ENCODE results near the gene IFITM5.
"Not testable (repeated sequence)": the region's sequence is repeated elsewhere in the genome, so short reads cannot be mapped to it uniquely, and the experiment has no call there.

Gene IFITM5

DNA sequence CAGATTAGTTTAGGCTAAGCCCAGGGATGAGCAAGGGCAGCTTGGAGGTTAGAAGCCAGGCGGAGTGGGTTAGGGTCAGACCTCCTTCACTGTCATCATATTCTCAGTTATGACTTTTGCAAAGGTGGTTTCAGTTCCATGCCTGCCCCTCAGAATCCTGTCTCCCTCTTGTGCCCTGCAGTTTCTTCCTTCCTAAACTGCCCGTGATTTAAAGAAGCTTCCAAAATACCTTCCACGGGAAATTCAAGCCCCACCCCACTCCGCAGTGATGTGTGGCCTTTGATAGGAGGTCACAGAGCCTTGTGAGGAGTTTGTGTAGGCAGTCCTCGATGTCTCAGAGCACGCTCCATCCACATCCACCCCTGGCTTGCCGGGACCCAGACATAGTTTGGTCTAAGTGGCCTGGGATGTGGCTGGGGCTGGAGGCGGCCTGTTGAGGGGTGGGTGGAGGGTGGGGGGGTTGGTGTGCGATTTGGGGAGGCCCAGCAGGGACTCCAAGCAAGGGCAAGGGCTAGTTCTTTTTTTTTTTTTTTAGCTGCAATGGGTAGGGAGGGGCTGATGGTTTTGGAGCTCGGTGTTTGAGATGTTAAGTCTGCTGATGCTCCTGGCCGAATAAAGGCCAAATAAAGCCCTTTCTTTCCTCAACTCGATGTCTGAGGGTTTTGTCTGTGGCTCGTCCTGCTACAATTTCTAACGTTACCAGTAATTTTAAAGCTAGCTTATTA, 12.9 kb upstream of the IFITM5 start:
- no peak for DNase-seq (ENCODE audit: low read depth in 3 of 3)

DNA sequence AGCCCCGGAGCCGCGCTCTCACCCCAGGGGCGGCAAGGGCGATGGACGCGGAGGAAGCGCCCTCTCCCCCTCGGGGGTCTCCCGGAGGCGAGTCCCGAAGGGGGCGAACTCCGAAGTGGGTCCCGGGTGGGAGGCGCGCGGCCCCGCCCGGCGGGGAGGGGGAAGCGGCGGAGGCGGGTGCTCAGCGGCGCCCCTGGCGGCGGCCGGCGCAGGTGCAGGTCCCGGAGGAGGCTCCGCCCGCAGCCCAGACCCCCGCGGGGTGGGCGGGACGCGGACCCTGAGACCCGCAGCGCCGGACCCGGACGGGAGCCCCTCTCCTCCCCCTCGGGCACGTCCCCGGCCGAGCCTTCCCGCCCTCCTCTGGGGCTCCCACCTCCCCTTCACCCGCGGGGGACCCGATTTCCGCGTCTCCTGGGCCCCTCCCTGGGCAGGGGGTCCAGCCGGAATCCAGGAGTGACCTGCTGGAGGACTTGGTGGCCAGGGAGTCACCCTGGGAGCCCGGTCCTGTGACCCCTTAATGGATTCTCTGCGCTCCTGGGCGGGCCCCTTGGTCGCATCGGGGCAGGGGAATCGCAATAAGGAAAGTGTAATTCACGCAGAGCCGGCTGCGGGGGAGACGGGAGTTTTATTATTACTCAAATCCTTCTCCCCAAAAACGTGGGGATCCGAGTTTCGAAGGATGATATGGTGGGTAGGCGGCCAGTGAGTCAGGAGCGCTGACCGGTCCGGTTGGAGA, 11.9 kb upstream of the IFITM5 start:
- not testable (repeated sequence) for DNase-seq (ENCODE audit: low read depth in 3 of 3)

DNA sequence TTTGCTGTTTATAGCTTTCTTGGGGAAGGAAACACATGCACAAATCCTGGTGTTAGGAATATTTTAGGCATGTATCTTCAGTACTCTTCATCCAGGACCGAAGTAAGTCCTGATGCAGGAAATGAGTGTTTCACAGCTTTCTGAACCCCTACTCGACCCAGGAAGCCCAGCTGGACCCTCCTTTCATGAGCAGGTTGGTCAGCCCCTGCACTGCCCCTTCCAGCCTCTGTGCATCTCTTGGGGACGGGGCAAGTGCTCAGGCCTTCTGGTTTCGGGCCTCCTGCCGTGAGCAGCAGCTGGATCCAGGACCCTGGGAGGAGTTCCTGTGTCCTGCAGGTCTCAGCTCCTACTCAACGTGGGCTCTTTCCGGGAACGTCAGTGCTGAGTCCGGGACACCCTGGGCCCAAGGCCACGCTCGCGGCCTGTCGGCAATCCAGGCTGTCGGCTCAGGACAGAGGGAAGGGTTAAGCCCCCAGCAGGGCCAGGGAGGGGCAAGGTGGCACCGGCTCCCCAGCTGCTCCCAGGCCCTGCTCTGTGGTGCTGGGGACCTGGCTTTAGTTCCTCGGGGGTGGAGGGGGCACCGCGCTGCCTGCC, 10.8 kb upstream of the IFITM5 start:
- DNase-seq (ENCODE audit: low read depth in 3 of 3): not testable (repeated sequence)

DNA sequence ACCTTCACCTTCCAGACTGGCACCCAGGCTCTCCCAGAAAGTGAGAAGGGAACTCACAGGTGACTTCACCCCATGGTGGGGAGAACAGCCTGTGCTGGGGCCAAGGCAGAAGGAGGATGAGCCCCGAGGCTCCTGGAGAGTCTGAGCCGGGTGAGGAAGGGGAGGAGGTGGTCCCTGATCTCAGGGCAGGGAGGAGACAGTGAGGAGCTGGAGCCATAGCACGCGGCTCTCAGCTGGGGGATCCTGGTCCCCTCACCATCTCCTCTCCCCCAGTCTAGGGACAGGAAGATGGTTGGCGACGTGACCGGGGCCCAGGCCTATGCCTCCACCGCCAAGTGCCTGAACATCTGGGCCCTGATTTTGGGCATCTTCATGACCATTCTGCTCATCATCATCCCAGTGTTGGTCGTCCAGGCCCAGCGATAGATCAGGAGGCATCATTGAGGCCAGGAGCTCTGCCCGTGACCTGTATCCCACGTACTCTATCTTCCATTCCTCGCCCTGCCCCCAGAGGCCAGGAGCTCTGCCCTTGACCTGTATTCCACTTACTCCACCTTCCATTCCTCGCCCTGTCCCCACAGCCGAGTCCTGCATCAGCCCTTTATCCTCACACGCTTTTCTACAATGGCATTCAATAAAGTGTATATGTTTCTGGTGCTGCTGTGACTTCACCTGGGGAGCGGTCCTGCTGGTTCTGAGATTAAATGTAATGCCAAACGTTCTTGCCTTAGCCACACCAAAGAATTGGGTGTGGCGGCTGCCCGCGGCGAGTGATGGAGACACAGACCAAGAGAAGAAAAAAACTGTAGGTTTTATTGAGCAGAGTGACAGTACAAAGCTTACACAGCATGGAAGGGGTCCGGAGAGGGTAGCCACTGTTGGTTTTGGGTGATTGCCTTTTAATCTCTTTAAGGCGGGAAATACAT, 9.7 kb upstream of the IFITM5 start:
- DNase-seq (ENCODE audit: low read depth in 3 of 3): not testable (repeated sequence)

DNA sequence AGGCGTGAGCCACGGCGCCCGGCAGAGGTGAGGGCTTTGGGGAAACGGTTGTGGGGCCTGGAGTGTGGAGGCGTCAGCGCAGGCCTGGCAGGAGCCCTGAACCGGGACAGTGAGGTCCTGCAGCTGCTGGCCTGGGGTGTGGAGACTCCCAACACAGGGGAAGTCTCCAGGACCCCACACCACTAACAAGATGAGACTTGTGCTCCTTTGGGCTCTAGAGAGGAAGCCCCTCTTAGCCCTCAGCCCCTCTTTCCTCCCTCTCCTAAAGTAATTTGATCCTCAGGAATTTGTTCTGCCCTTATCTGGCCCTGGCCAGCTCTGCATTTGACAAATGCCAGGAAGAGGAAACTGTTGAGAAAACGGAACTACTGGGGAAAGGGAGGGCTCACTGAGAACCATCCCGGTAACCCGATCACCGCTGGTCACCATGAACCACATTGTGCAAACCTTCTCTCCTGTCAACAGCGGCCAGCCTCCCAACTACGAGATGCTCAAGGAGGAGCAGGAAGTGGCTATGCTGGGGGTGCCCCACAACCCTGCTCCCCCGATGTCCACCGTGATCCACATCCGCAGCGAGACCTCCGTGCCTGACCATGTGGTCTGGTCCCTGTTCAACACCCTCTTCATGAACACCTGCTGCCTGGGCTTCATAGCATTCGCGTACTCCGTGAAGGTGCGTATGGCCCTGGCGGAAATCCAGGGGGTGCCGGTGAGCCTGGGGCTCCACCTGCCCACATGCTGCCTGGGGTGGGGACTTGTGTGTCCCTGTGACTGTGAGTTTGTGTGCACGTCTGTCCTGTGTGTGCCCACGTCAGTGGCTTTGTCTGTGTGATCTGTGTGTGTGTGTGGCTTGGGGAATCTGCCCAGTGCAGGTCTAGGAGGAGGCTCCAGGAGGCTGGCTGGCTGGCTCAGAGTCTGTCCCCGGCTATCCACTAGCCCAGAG, 8.7 kb upstream of the IFITM5 start, which contains the start of gene IFITM2:
Gene IFITM2, plus strand, starts transcription at position 51 of the 943 bp plus-strand sequence. Its CDS starts 377 bp downstream, at position 428.
- DNase-seq (ENCODE audit: low read depth in 3 of 3): not testable (repeated sequence)

DNA sequence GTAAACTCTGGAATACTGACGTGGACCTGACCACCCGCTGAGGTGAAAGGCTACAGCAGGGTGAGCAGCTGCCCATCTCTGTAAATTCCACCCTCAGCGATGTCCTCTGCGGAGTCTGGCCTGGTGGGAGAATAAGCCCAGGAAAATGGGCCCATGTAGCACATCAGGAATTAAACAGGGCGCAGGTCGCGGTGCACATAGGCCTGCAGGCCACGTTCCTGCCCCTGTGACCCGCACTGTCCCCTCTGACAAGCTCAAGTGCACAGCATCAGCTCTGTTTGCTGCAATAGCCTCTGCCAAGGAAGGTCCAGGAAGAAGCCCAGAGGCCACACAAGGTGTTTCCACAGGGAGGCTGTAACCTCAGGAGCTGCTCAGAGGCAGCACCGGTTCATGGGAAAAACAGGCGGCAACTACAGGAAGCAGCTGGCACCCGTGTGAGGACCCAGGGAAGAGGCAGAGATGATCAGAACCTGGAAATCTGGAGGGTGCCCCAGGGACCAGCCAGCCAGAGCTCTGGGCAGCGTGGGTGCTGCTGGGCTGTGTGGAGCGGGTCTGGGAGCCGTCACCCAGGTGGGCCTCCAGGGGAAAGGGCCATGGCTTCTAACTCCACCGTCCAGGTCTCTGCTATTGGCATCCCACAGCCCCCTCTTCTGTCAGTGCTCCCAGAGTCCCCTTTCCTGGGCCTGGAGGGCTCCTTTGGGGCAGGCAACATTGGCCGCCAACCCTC, 7.5 kb upstream of the IFITM5 start:
- no peak for DNase-seq (ENCODE audit: low read depth in 3 of 3)

DNA sequence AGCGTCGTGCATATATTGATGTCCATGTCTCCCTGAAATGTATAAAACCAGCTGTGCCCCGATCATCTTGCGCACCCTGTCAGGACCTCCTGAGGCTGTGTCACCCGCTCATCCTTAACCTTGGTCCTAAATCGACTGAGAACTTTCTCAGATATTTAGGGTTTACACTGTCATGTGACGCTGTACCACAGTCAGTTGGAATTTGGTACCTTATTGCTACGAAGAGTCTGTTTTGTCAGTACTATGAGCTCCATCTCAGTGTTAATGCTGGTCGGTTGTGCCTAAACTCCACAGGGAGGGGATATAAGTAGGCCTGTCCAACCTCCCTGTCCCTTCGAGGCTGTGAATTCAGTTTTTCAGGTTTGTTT, 6.5 kb upstream of the IFITM5 start:
- DNase-seq (ENCODE audit: low read depth in 3 of 3): no peak

DNA sequence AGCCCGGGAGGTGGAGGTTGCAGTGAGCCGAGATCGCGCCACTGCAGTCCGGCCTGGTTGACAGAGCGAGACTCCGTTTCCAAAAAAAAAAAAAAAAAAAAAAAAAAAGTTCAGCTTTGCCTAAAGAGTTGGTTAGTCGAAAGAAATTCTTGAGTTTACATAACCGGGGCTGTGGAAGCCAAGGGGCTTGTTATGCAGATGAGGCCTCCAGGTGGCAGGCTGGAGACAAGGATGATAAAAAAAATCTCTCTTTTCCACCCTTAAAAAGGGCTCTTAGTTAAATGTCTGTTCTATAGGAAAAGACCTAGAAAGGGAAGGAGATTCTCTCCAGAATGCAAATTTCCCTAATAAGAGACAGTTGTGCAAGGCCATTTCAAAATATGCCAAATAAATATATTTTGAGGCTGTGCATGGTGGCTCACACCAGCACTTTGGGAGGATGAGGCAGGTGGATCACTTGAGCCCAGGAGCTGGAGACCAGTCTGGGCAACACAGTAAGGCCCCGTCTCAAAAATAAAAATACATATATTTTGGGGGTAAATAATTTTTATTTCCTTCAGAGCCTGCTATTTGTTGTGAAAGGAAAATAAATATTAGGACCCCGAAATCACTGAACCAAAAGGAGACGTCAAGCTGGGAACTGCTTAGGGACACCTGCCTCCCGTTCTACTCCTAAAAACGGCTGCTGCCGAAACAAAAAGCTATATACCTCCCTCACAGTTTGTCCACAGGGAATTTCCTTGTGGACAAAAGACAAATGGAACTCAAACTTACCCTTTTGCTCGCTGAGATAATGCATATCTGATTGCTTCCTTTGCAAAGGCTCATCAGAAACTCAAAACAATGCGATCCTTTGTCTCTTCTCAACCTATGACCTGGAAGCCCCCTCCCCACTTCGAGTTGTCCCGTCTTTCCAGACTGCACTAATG, 5.9 kb upstream of the IFITM5 start:
- DNase-seq (ENCODE audit: low read depth in 3 of 3): no peak

DNA sequence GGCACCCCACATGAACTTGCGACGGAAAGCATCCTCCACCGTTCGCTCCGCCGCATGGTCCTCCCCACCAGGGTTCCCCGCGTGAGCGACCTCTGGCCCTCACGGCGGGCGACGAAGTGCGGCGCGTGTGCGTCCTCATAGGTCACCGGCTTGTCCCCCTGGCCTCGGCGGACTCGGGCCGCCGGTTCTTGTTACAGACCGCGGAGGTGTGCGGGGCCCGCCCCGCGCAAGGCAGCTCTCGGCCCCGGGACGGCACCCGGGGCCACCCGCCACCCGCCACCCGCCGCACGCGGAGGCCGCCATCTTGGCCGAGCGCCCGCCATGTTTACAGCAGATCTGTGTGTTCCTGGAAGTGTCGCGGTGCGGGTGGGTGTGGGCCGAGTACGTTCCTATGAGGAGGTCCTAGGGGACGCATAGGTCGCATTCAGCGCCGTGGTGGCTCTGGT, 4.8 kb upstream of the IFITM5 start:
- DNase-seq (ENCODE audit: low read depth in 3 of 3): no peak

DNA sequence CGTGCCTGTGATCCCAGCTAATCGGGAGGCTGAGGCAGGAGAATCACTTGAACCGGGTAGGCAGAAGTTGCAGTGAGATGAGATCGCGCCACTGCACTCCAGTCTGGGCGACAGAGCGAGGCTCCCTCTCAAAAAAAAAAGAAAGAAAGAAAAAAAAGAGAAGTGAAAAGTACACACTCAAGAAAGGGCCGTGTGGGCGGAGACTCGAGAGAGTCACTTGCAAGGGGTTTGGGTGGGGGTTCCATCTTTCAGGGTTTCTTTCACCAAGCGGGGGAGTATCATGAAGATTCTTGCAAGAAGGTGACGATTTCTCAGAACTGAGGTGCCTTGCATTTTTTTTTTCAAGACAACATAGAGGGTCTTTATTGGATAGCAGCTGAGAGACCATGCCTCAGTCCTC, 4.0 kb upstream of the IFITM5 start:
- DNase-seq (ENCODE audit: low read depth in 3 of 3): no peak

DNA sequence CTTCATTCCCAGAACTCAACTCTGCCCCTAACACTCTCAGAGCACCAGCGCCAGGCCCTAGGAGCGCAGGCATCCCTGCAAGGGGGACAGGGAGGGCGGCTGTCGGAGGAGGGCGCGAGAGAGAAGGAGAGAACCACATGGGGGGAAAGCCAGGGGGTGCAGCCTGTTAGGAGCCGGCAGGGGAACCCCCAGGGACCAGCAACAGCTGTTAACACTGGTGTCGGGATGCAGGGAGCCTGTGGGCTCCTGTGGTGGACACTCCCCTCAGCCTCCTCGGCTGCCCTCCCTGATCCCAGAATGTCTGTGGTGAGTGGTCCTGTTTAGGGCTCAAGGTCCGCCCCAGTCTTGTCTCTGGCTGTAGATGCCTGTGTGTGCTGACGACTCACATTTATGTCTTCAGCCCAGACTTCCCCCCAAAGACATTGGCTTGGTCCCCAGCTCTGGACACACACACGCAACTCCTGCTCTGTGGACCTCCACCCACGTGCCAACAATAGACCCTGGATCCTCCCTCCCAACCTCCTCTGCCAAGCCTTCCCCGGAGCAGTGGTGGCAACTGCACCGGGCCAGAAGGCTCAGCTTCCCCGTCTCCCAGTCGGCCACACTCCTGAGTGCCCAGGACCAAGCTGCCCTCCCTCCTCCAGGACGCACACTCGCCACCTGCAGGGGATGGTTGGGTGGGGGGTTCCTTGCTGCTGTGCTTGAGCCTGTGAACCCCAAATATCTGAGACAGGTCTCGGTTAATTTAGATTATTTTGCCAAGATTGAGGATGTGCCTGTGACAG, 817 bp upstream of the IFITM5 start:
- DNase-seq (ENCODE audit: low read depth in 3 of 3): no peak

DNA sequence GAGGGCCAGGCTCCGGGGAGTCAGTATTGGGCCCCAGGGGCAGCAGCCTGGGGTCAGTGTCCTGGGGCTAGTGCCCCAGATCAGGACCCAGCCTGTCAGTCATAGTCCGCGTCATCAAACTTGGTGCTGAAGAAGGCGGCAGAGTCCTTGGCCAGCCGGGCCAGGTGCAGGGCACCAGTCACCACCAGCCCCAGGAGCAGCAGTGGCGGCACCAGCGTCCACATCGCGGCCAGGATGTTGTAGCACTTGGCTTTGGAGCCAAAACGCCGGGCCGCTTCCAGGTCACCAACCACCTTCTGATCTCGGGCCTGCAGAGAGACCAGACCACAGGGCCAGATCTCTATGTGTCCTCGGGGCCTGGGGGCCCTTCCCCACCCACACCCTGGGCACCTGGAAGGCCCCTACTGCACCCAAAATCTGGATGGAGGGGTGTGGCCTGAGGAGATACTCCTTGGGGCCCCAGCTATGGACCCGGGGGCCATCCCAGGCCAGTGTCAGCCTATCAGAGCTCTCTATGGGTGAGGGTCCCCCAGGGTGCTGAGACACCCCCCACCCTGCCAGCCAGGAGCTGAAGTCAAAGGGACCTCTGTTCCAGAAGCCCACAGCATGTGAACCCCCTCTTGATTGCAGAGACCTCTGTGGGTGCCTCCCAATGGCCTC, 790 bp downstream of the IFITM5 start:
- no peak for DNase-seq (ENCODE audit: low read depth in 3 of 3)

DNA sequence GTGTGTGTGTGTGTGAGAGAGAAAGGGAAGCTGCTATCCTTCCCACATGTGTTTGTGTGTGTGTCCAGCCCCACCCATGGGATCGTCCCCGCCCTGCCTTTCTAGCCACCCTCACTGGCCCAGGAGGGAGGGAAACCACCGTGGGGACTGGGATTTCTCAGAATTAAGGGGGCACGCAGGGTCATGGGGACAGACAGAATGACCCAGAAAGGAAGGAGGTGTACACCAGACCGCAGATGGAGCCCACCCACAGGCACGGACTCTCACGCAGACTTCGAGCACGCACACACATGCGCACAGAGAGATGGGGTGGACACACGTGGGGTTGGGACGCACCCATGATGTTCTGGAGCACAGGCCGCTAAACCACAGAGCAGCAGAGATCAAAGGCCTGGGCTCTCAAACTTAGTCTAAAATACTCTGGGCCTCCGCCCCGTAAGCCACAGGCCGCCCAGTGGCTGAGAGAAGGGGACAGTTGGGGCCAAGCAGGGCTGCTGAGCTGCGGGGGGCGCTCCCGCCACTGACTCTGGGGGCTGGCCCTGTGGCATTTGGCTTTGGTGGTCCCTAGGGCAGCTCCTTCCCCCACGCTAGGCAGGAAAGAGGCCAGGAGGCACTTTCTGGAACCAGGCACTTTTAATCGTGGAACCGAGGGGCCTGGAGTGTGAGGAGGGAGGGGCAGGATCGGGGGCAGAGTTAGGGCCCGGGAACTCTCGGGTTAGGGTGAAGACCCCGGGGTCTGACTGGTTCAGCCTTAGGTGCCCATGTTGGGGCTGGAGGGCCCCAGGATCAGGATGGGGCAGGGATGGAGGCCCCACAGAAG, 1.5 kb downstream of the IFITM5 start:
- DNase-seq (ENCODE audit: low read depth in 3 of 3): no peak

DNA sequence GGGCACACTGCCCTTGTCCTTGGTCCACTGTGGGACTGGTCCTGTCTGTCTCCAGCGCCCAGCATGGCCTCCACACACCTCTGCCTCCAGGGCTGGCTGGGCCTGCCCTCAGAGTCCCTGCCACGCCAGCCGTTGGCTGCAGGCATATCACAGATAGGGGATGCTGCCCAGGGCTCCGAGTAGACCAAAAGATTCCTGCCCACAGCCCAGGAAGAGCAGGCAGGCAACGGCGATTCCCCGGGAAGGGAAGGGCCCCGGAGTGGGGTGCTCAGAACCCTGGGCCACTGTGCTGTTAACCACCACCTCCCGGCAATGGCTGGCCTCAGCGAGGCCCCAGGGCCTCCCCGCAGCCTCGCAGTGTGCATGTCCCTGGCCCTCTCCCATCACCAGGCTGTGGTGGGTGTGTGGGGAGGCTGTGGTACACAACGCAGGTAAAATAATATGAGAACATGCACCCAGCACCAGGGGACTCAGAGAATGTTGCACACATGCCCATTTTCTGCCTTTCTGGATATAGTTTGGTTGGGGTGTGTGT, 2.2 kb downstream of the IFITM5 start:
- no peak for DNase-seq (ENCODE audit: low read depth in 3 of 3)

DNA sequence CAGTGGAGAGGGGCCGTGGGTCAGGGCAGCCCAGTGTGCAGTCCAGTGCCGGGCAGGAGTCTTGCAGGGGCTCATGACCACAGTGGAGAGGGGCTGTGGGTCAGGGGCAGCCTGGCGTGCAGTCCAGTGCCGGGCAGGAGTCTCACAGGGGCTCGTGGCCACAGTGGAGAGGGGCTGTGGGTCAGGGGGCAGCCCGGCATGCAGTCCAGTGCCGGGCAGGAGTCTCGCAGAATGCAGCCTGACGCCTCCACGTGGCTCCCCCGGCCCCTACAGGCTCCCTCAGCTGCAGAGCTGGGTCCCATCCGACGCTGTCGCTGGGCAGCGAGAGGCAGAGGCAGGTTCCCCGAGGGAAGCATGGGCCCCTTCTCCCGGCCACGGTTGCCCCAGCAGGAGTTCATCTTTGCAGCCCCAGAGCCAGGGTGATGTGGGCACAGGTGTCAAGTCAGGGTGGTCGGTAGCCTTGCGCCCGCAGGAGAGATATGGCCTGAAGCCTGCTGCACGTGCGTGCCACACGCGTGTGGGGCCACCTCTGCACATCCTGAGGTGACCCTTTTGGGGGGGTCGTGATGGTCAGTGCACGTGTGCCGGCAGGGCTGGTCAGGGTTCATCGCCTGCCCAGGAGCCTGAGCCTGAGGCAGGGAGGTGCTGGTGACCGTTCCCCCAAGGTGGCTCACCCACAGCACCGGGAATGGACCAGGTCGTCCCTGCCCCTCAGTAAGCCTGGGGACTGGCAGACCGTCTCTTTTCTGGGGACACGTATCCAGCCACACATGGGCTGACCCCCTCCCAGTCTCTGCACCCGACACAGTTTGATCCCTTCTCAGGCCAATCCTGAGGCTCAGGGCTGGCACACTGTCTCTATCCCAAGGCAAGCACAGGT, 2.9 kb downstream of the IFITM5 start:
- no peak for DNase-seq (ENCODE audit: low read depth in 3 of 3)
